Subcutaneous adipose tissue (tissue), 4 donors: Measurements from ENCODE around the gene COPS4. TPM values are rescaled to one million over a fixed set of nuclear protein-coding genes. Genes with fewer than 3 reads are reported as not detected.

Experiments
- total RNA-seq, 4 donors: library from RNA; depleted of rRNA; stranded (reverse); fragments of >200 nt; gene quantifications; one replicate each; pipeline ENCODE4 v1.1.0, GENCODE V29; 2016
- TF ChIP-seq, protein P1 (sequence below): fragments of 450-650 bp; IDR thresholded peaks from one replicate; pipeline ENCODE4 v1.5.1; 2016; ENCODE audit warnings: low read depth, mild to moderate bottlenecking, control low read depth, antibody characterized with exemption, moderate library complexity

COPS4 gene
- total RNA-seq, 4 donors from 2014 or later = 34.3 to 71.3 (median 60.1) TPM

- TF ChIP-seq, protein P1, sequence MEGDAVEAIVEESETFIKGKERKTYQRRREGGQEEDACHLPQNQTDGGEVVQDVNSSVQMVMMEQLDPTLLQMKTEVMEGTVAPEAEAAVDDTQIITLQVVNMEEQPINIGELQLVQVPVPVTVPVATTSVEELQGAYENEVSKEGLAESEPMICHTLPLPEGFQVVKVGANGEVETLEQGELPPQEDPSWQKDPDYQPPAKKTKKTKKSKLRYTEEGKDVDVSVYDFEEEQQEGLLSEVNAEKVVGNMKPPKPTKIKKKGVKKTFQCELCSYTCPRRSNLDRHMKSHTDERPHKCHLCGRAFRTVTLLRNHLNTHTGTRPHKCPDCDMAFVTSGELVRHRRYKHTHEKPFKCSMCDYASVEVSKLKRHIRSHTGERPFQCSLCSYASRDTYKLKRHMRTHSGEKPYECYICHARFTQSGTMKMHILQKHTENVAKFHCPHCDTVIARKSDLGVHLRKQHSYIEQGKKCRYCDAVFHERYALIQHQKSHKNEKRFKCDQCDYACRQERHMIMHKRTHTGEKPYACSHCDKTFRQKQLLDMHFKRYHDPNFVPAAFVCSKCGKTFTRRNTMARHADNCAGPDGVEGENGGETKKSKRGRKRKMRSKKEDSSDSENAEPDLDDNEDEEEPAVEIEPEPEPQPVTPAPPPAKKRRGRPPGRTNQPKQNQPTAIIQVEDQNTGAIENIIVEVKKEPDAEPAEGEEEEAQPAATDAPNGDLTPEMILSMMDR = no peak
Observed at GRCh38 chr4:83019794-83020494, 15.0 kb upstream of the COPS4 start.

- TF ChIP-seq, protein P1 = no peak
Observed at GRCh38 chr4:83022724-83023450, 12.1 kb upstream of the COPS4 start.

DNA sequence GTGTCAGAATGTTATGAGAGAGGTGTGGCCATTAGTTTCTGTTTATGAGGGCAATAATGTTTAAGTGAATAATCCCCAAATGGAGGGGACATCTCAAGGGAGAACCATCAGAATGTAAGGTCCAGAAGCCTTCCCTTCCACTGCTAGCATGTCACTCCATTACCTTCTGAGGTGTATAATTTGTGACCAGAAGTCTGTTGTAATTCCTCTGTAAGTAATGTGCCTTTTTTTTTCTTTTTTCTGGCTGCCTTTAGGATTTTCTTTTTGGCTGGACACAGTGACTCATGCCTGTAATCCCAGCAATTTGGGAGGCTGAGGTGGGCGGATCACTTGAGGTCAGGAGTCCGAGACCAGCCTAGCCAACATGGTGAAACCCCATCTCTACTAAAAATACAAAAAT is 10.8 kb upstream of the COPS4 start:
- TF ChIP-seq, protein P1 = no peak

GRCh38 chr4:83025563-83025962 is 9.4 kb upstream of the COPS4 start:
- TF ChIP-seq, protein P1 = no peak

DNA sequence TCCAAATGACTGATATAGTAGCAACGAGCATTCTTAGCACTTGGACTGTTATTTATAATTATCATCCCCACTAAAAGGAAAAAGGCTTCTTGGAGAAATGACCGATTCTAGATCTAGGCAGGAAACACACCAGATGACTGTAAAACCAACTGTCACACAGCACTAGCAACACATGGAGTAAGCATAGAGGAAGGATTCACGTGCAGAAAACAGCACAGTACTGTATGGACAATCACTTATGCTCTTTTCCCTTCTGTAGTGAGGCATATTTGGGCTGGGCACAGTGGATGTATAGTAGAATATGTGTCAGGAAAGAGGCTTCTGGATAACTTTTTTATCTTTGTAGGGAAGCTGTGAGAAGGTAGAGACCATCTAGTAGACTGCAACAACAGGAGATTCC is 6.0 kb upstream of the COPS4 start:
- TF ChIP-seq, protein P1 = no peak

- TF ChIP-seq, protein P1 = no peak
Observed at GRCh38 chr4:83029688-83030087, 5.3 kb upstream of the COPS4 start.

- TF ChIP-seq, protein P1 = no peak
Observed at GRCh38 chr4:83036991-83037665, 2.1 kb downstream of the COPS4 start.
